GM12878 (cell line): ENCODE measurements around the gene TRAF3IP3. TPM values are rescaled to one million over a fixed set of nuclear protein-coding genes. Genes with fewer than 3 reads are reported as not detected.

Experiments
- CREB1 ChIP-seq: IDR thresholded peaks from 2 replicates; pipeline ENCODE4 v1.6.1; 2012; ENCODE audit warnings: low read depth, mild to moderate bottlenecking, inconsistent platforms
- CTCF ChIP-seq, 3 experiments: IDR thresholded peaks in 2 of 3; conservative IDR thresholded peaks in 1 of 3; 2 replicates each; pipeline ENCODE4 v1.5.1; 2011; ENCODE audit warnings: low read depth in 3 of 3, low read length in 3 of 3, mild to moderate bottlenecking in 3 of 3, control low read depth in 2 of 3, moderate library complexity in 2 of 3, inconsistent platforms in 1 of 3, mixed read lengths in 1 of 3; ENCODE audit not compliant: control insufficient read depth in 2 of 3, insufficient read depth in 1 of 3; ENCODE audit errors: extremely low read depth in 1 of 3
- HSF1 ChIP-seq: fragments of 150-350 bp; IDR thresholded peaks from 2 replicates; pipeline ENCODE4 v1.6.1; 2014; ENCODE audit warnings: mild to moderate bottlenecking, low read depth, low read length
- NR2C2 ChIP-seq: IDR thresholded peaks from 2 replicates; pipeline ENCODE4 v1.6.1; 2011; ENCODE audit warnings: borderline replicate concordance, low read depth; ENCODE audit not compliant: control insufficient read depth, insufficient read length
- NR2F1 ChIP-seq: fragments of 450-650 bp; conservative IDR thresholded peaks from 2 replicates; pipeline ENCODE4 v1.6.1; 2017; ENCODE audit warnings: mild to moderate bottlenecking
- POLR2AphosphoS5 ChIP-seq: IDR thresholded peaks from 2 replicates; pipeline ENCODE4 v1.6.1; 2011; ENCODE audit warnings: mild to moderate bottlenecking, low read length, inconsistent platforms
- SKIL ChIP-seq: fragments of 450-650 bp; IDR thresholded peaks from 2 replicates; pipeline ENCODE4 v1.6.1; 2017; ENCODE audit warnings: mild to moderate bottlenecking, low read depth, inconsistent platforms; ENCODE audit not compliant: poor library complexity, severe bottlenecking
- TAF1 ChIP-seq: IDR thresholded peaks from 2 replicates; pipeline ENCODE4 v1.6.1; 2011; ENCODE audit warnings: mild to moderate bottlenecking, low read depth, low read length, borderline replicate concordance
- polyA plus RNA-seq, 11 experiments: library from polyadenylated mRNA; depleted of rRNA in 4 of 11; unstranded in 6 of 11; stranded (reverse) in 5 of 11; fragments of >200 nt; fragmentation: Nextera tagmentation in 4 of 11; fragmentation: Illumina TruSeq in 1 of 11; extraction: Ambion mirVana in 4 of 11; extraction: Trizol in 1 of 11; gene quantifications; 1 replicate in 1 of 11; 2 replicates in 10 of 11; pipeline versions ENCODE4 v1.2.1 to v1.2.3, GENCODE V29; 2011 to 2016; ENCODE audit warnings: inconsistent platforms in 2 of 11, missing spikeins in 2 of 11, low read depth in 1 of 11
- total RNA-seq, 4 experiments: library from RNA; depleted of rRNA in 3 of 4; stranded (reverse); fragments of >200 nt in 3 of 4; fragmentation: Illumina TruSeq in 1 of 4; extraction: Trizol in 1 of 4; gene quantifications; 2 replicates each; pipeline versions ENCODE4 v1.2.1 to v1.2.3, GENCODE V29; 2013 to 2021

Gene TRAF3IP3
- total and polyA plus RNA-seq, 10 of the 15 experiments (the other 5 are each of a cell fraction or from before 2014, with no cell fraction given): 61.6 to 121 (median 96.5) TPM

- no peak for TF ChIP-seq HSF1
- TF ChIP-seq SKIL: peak; percentile 46
- peak; percentile 59 to 96 (median 78); a peak in 5 of 6 replicates for TF ChIP-seq CTCF (IDR thresholded peaks at IDR 0.05 in 2 of 3, conservative IDR thresholded peaks at IDR 0.05 in 1 of 3; ENCODE audit: control insufficient read depth in 2 of 3, extremely low read depth in 1 of 3, insufficient read depth in 1 of 3, low read depth in 3 of 3, low read length in 3 of 3)
- TF ChIP-seq CREB1: peak; percentile 59; the same call in 1 of the 2 replicates
- TF ChIP-seq POLR2AphosphoS5: no peak
- no peak for TF ChIP-seq NR2C2
- TF ChIP-seq TAF1: no peak
- peak; percentile 73 for TF ChIP-seq NR2F1
These were observed 8.1 kb upstream of the TRAF3IP3 start (continued) for GRCh38 chr1:209747580-209748262.
